DMS114 treated with DMSO at 0.1 percent for 48 hours (cell line): ENCODE results near the gene MAN1C1.
"Not testable (repeated sequence)": the region's sequence is repeated elsewhere in the genome, so short reads cannot be mapped to it uniquely, and the experiment has no call there.

Experiments
- DNase-seq: peaks from one replicate; lab custom pipeline; 2025; ENCODE audit not compliant: unreplicated experiment; lab: John Stamatoyannopoulos, UW

The MAN1C1 gene

DNA sequence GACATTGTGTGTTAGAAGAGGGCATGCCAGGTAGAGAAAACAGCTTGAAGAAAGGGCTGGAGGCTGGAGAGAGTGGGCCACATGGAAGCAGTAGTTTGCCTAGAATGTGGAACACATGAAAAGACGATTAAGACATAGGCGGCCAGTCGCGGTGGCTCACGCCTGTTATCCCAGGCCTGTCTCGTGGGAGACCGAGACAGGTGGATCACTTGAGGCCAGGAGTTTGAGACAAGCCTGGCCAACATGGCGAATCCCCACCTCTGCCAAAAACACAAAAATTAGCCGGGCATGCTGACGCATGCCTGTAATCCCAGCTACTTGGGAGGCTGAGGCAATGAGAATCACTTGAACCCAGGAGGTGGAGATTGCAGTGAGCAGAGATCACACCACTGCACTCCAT lies 118.4 kb downstream of the MAN1C1 start:
- not testable (repeated sequence) for DNase-seq

DNA sequence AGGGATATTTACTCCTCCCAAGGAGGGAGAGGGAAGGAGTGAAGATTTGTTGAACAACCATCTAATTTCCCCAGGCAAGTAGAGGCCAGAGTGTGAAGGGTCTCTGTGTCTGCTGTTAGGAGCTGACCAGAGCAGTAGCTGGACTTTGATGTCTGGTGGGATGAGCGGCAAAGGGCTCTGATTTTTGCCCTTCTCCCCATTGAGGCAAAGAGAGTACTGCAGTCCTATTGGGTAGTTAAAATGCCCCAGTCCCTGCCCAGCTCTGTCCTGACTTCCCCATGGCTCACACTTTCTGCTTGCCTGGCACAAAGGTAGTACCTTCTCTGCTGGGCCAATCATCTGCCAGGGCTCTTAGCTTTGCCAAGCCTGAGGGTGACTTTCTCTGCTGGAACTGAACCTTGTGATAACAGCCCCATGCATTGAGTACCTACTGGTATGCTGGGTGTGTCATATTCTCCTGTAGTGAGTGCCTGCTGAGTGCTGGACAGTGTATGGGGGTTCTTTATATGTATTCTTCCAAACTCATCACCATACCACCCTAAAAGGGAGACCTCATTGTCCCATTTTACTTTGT lies 119.5 kb downstream of the MAN1C1 start:
- DNase-seq: no peak

DNA sequence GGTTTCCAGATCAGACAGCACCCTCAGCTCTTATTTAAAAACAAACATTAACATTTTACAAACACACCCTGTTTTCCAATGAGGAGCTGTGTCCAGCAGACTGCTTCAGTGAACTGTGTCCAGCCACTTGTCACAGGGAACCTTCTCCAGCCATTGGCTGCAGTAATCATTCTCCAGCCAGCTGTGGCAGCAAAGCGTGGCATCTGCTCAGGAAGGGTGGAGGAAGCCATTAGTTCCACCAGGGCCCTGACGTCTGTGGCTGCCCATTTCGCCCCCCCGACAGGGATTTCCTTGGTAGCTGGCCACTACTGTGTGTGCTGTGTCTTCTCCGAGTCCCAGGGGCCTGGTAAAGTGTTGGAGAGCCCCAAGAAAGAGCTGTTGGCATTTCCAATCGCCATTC lies 120.5 kb downstream of the MAN1C1 start:
- no peak for DNase-seq

DNA sequence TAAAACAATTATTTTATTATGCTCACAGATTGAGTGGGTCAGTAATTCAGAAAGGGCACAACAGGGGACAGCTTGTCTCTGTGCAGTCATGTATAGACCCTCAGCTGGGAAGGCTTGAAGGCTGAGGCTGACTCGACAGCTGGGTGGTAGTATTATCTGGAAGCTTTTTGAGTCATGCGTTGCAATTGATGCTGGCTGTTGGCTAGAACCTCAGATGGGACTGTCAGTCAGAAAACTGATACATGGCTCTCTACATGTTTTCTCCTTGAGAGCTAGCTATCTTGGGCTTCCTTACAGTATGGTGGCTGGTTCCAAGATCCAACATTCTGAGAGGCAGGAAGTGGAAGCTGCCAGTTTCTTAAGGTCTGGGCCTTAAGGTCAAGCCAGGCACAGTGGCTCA lies 121.9 kb downstream of the MAN1C1 start:
- DNase-seq: no peak

DNA sequence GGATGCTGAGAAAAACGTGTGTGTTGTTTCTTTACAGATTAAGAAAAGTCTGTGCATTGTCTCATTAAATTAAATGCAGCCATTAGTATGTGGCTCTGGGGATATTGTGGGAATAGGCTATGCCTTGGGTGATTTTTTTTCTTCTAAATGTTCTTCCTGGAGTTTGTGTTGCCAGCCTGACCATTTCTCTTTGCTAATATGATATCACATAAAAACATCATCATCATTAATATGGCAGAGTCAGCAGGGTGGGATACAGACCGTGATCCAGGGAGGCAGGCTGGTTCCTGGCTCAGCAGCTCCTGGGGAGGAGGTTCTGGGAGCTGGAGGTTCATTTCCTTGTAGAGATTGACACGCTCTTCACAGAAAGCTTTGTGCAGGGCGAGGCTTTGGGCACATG lies 122.8 kb downstream of the MAN1C1 start:
- DNase-seq: no peak

DNA sequence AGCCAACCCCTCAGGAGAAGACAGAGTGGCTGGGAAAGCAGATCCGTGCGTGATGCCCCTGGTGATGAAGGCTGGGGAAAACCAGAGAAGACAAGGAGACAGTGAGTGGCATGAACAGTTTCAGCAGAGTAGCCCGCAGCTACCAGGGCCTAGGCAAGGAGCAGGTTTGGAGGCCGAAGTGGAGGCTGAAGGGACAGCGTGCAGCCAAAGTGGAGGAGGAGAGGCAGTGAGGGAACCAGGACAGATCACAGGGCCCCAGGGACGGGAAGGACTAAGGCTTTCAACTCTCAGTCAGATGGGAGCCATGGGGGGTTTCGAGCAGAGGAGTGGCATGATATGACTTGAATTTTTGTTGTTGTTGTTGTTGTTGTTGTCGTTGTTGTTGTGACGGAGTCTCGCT lies 123.5 kb downstream of the MAN1C1 start:
- no peak for DNase-seq

DNA sequence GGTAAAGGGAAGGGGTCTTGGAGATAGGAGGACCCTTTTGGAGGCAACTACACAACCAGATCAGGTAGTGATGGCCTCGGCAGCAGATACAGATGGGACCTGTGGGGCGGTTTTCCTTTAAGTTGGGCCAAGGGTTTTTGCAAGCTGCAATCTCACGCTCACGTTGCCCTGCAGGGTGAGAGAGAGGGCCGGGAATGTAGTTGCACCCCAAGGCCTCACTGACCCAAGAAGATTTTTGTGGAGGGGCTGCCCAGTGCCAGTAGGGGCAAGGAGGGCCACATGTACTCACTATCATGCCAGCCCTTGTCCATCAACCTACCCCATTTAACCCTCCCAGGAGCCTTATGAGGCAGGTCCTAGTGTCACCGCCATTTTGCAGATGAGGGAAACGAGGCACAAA lies 125.7 kb downstream of the MAN1C1 start:
- DNase-seq: no peak

DNA sequence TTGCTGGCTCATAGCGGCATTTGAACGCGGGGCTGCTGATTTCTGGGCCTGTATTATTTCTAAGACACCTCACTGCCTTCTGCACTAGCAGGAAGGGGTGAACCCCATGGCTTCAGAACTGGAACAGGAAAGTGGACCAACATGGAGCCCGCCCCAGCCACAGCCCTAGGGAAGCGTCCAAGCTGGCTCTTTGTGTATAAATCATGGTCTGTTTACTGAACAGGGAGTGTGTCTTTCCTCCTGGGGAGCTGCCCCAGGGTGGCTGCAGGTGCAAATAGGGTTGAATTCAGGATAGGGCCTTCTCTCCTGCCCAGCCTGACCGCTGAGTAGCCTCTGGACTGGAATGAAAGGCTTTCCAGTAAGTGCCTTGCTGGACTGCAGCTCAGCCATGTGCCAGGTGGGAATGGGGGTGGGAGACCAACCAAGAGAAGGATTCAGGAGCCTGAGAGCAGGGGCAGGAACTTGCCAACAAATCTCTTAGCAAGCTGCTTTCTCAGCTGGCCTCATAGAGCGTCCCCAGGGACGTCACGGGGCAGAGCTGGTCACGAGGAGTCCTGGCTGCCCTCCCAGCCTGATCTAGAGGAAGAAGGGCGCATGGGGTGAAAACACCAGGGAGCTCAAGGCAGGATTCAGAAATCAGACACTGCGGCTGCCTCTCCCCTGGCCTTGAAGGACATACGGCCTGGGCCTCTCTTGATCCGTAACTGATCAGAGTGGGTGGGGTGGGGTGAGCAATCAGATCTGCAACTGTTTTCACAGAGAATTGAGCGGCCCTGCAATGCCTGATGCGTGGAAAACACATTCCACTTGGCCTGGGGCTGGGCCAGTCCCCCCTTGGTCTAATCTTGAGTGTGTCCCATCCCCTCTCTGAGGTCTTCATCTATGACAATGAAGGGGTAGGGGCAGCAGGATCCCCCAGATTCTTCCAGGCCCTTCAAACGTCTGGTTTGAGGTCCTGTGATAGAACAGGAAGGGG lies 126.9 kb downstream of the MAN1C1 start:
- DNase-seq: no peak

DNA sequence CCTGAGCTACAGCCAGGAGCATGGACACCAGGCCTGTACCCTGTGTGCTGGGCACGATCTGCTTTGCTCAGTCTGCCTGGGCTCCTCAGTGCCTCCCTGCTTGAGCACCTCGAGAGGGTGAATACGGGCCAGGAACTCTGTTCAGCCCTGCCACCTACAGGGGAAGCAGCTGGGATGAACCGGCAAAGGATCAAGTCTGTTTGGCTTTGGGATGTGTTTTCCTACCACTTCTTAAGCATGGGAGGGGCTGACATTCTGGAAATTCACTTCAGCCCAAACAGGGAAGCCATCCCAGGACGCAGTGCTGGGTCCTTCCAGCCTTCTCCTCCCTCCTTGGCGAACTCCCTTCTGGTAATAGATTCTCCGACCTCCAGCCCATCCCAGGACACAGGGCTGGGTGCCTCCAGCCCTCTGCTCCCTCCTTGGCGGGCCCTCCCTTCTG lies 127.6 kb downstream of the MAN1C1 start:
- no peak for DNase-seq

DNA sequence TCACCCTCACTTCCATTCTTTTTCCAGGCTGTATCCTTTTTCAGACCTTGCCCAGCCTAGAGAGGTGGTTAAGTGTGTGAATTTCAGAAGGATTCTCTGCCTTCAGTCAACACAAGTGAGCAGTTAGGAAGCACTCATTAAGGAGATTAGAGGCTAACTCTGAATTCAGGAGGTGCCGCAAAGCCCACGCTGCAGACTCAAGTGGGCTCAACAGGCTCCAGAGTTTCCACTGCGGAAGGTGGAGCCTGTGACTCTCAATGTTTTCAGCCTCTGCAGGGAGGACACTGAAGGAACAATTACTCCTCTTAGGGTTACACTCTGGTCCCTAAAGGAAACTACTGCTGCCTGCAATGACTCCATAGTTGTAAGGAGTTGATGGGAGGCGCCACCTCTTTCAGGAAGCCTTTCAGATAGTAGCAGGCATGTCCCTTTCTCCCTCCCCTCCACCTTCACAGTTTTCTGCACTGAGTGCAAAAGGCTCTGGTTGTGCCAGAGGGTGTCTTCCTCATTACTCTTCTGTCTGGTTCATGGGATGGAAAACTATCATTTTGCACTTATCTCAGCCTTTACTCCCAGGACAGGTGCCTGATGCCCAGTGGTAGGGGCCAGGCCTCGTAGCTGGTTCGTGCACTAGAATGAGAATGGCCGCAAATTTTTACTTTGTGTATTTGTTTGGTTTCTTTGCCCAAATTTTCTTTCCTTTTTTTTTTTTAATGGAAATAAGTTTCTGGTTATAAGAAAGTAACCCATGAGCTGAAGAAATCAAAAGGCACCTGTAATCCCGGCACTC lies 128.2 kb downstream of the MAN1C1 start:
- no peak for DNase-seq

DNA sequence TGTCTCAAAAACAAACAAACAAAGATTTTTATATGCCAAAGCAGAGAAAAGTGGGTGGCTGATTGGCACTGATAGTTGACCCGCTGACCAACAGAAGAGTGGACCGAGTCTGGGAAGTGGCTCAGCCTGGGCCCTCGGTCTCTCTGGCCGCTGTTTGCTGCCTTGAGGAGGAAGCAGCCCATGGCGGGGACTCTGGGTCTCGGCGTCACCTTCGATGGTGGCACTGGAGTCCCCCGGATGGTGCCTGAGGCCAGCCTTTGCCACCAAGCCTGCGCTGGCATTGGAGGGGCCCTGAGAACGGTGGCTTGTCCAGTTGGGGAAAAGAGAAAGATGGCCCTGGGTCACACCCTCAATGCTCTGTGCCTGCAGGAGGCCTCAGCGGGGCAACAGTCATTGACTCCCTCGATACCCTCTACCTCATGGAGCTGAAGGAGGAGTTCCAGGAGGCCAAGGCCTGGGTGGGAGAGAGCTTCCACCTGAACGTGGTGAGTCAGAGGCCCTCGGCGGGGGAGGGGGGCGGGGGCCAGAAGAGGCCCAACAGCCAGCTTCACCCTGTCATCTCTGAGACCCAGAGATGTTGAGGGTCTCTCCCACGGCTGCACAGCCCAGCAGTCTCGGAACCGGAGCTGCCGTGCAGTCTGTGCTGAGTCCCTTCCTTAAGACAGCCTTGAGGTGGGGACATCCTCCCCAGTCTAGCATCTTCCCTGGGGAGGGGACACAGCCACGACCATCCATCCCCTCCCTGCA lies 129.9 kb downstream of the MAN1C1 start:
- no peak for DNase-seq

DNA sequence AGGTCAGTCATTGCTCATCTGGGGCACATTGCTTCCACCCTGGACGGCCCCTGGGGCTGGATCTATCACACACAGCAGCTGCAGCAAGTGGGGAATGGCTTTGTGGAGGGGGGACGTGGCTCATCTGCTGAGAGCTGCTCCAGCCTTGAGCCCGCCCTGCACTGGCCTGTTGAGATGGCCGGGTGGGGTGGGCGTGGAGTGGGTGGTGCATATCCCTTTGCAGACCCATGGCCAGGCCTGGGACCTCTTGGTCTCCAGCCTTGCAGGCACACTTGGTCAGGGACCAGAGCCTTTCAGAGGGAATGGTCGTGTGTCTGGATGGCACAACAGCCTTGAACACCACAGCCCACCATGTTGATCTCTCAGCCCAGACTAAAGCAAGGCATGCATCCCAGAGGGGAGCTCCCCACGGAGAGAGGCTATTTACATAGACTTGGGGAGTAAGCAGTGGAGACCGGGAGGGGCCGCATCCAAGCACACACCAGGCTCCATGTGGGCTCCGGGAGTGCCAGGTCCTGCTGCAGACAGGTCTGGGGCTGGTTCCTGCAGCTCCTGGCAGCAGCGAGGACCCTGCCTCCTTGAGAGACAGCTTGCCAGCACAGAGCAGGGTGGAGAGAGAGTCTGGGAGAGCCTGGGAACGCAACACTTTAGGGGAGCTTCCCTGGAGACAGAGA lies 130.6 kb downstream of the MAN1C1 start:
- no peak for DNase-seq

DNA sequence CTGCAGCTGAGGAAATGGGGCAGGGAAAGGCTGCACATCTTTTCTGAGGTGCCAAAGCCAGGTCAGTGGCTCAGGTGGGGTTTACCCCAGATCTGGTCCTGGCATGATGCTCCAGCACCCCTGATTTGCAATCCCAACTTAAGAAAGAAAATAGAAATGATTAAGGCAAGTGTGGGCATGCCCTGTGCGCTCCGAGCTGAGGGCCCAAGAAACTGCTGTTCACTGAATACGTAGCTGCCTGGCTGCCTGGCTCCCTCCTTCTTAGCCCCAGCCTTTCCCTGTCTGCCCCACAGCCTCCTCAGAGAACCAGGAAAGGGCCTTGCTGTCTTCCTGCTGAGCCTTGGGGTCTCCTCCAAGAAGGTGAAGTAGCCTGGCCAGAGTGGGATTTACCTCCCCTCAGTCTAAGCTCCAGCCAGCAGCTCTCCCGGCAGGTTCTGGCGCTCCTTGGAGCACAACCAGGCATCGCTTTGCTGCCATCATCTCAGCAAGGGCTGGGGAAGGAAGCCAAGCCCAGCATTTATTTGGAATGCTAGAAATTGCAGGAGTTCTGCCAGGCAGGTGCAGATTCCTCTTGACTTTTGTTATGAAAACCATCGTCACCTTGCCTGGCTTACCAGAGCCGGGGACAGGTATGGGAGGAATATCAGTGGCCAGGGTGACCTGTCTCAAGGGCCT lies 132.1 kb downstream of the MAN1C1 start:
- DNase-seq: no peak

DNA sequence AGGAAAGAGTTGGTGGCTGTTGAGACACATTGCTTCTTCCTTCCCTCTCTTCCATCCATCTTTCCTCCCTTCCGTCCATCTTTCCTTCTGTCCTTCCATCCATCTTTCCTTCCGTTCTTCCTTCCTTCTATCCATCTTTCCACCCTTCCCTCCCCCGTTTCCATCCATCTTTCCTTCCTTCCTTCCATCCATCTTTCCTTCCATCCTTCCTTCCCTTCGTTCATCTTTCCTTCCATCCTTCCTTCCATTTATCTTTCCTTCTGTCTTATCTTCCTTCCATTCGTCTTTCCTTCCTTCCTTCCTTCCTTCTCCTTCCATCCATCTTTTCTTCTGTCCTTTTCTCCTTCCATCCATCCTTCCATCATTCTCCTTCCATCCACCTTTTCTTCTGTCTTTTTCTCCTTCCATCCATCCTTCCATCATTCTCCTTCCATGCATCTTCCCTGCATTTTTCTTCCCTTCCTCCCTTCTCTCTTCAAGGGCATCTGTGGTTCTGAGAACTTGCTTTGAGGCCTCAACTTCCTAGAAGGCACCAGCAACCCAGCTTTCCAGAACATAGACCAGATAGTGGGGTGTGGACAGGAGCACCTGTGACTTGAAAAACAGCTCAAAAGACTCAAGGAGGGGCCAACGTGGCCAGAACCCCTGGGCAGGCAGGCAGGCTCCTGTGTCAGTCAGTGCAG lies 134.5 kb downstream of the MAN1C1 start:
- DNase-seq: no peak

DNA sequence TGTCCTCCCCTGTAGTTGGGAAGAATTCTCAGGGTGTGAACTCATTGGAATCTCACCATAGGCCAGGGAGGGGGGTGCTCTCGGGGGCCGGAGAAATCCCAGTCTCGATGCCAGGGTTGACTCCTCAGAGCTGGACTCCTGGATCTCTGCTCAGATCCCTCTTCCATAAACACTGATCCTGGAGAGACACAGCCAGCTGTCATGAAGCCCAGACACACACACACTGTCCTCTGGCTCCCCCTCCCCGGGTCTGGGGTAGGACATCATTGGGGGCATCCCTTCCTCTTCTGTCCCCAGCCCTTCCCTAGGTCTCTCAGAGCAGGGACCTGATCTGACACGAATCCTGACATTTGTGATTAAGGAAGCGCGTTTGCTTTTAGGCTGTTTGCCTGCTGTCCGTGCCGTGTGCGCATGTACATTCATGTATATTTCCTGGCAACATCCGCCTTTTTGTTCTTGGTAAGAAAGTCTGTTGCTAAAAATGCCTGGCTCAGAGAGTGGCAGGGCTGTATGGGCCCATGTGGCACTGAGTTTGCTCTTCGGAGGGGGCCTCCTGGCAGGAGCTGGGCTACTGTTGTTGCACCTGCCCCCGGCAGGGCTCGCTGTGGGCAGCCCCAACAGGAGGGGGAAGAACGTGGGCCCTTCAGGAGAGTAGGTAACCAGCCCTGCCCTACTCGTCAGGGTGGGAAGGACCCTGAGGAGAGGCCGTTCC lies 138.0 kb downstream of the MAN1C1 start:
- no peak for DNase-seq

DNA sequence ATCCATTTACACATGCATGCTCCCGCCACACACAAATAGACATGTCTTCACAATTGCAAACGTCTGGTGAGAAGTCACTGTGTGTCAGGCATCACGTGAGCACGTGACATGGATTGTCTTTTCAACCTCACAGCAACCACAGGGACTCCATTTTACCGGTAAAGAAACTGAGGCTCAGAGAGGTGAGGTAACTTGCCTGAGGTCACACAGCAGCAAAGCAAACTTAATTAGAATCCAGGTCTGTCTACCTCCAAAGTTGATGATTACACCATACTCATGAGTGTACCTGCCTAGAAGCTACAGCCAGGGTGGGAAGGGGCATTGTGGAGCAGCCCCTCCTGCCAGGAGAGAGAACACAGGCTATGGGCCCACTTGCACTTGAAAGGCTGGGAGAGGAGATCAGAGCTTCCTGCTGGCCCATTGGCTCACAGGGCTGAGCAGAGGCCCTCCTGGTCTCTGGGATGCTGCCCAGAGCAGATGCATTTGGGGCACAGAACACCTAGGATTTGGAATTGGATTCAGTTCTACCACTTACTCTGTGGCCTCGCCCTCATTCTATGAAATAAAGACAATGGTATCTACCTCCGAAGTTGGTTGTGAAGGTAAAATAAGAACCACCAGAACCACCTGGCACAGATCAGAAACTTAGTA lies 139.0 kb downstream of the MAN1C1 start:
- DNase-seq: no peak

DNA sequence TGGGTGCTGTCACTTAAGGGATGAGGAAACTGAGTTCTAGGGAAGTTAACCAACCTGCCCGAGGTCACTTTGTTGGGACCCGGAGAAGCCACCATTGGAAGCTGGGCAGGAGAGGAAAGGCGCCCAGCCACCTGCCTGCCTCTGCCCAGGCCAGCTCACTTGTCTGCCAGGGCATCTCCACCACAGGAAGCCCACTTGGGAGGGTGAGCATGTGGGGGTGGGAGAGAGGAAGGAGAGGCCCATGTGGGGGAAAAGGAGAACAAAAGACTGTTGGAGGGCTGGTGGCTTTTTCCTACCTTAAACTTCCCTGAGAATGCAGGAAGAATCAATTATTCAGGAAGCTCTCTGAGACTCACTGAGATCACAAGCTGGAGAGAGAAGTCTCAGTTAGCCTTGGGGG lies 139.6 kb downstream of the MAN1C1 start:
- no peak for DNase-seq

DNA sequence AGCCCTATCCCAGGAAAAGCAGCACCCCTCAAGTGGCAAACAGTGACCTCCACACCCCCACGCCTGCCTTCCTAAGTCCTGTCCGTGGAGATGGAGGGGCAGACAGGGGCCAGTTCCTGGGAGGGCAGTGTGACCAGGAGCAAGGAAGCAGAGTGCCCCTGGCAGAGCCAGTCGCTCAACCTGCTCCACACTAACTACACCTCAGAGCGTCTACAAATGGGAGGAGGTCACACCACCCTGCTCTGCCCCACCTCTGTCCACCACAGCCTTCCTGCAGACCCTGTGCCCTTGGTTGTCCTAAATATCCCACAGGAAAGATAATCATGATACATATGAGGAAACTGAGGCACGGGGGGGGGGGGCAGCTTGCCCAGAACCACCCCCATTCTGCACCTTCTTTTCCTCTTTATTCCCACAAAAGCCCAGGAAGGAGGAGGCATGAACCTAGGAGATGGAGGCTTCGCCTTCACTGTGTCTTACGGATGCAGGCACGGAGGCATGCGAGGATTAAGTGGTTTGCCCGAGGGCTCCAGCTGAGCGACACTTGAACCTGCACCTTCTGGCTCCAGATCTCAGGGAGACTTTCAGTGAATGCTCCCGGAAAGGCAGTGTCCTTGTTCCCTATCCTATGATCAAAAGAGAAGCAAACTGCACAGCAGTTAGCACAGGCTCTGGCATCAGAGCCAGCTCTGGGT lies 140.7 kb downstream of the MAN1C1 start:
- DNase-seq: no peak
